ENCODE measurements around the gene PBX1.

PBX1 gene

DNA sequence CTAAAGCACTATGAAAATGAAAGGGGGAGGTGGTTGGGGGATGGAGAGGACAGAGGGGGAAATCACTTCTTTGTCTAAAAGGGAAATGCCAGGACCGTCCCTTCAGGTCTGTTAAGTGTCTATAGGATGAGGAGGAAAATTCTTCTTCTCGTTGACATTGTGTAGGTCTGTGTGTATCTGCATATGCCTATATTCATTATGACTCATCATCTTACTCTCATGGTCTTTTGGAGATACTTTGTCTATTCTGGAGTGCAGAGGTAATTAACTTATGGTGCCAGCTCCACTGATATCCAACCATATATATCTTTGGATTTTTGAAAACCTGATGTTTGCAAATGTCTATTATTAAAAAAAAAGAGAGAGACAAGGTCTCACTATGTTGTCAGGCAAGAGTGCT lies 143.7 kb downstream of the PBX1 start:
- no peak for DNase-seq

DNA sequence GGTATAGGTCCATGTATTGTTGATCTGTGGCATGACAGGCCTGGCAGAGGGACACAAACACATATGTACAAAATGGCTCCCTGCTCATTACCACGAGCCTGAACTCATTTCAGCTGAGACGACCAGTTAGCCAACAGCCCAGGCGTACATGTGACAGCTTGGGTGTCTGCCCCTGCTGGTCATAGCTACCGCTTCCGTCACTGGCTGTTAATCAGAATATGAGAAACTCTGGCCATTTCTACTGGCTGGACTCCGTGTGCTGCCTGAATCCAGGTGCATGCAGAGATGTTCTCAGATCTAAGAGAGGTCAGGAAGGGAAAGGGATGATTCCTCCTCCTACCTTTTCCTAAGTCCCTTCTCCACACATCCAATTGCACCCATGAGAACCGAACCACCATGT lies 144.5 kb downstream of the PBX1 start:
- no peak for DNase-seq

DNA sequence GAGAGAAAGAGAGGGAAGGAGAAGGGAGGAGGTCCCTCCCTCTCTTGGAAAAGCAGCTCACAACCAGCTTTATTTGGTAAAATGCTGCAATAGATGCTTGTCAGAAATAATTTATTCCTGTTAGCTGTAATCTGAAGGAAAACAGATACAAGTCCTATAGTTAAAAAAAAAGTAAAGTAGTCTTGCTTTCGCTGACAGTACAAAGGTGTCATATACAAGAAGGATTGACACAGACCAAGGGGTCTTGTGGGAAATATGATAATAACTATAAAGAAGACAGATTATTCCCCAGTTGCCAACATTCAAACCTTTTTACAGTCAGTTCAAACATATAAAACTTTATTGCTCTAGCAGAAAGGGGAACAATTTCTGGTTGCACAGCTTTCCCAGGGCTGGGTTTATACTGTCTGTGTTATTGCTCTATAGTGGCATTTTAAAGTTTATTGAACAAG lies 145.0 kb downstream of the PBX1 start:
- no peak for DNase-seq

DNA sequence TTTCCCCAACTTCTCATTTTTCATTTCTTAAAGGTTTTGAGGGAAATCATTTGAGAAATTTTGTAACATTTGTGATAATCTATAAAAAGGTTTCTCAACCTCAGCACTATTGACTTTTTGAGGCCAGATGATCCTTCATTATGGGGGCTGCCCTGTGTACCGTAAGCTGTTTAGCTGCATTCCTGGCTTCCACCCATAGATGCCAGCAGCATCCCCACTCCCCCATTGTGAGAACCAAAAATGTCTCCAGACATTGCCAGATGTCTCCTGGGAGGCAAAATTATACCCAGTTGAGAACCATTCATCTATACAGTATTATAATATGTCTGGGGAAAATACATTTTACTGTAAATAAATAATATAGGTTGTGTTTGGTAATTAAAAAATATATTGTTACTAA lies 146.0 kb downstream of the PBX1 start:
- no peak for DNase-seq

DNA sequence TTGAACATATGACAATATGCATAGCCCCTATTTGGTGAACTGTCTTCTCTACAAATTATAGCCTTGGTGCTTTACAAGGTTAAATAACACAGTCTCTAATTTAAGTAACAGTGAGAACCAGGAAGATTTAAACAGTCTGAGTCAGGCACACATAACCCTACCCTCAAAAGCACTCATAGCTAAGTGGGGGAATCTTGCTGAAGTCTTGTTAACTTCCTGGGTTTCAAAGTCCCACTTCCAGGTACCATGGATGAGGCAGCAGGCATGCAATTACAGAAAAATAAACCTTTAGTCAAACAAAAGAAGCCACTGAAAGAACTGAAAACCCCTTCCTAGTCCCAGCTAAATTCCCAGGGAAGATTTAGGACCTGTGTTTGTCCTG lies 147.6 kb downstream of the PBX1 start:
- DNase-seq: no peak

DNA sequence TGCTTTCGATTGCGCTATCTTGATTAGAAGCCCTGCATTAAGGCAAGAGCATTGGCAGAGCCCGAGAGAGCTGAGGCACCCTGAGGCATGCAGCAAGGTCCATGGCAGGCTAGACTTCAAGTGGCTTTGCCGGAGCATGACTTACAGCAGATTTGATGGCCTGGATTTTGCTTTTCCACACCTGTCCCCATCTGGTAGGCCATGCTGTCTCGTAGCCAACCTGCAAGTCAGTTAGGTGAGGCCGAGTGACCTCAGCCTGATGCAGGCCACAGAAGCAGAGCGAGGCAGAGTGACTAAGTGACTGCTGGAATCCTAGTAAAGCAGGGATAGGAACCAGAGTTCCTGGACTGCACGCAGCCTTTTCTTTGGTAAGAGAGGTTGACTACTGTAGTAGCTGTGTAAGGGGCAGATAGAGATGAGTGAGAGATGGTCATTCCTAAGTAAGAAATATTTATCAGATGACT lies 148.9 kb downstream of the PBX1 start:
- DNase-seq: no peak

DNA sequence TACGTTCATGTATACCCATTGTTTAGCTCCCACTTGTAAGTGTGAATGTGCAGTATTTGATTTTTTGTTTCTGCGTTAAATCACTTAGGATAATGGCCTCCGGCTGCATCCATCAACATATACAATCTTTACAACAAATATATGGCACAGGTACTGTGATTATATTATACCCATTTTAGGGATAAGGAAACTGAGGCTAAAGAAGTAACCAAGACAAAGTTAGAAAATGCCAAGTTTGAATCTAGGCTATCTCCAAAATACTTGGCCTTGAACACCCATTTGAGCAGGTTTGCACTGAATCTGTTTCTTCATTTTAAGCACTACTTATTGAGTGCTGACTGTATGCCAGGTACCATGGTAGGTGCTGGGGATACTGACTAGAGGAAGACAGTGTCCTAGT lies 149.6 kb downstream of the PBX1 start:
- DNase-seq: no peak

DNA sequence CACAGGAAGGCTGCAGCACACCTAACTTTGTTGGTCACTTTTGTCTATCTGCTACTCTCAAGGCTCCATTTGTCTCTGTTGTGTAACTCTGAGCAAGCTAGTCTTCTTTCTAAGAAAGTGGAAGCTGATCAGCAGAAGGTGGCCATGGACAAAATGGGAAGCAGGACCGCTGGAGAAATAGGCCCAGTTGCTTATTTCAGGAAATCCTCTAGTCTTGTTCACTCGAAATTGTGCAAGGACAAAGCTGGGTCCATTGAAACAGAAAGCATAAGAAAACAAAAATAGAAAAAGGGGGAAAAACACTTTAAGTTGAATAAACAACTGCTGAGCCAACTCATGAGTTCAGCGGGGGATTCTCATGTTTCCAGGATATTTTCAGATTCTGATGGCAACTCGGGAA lies 150.1 kb downstream of the PBX1 start:
- no peak for DNase-seq

DNA sequence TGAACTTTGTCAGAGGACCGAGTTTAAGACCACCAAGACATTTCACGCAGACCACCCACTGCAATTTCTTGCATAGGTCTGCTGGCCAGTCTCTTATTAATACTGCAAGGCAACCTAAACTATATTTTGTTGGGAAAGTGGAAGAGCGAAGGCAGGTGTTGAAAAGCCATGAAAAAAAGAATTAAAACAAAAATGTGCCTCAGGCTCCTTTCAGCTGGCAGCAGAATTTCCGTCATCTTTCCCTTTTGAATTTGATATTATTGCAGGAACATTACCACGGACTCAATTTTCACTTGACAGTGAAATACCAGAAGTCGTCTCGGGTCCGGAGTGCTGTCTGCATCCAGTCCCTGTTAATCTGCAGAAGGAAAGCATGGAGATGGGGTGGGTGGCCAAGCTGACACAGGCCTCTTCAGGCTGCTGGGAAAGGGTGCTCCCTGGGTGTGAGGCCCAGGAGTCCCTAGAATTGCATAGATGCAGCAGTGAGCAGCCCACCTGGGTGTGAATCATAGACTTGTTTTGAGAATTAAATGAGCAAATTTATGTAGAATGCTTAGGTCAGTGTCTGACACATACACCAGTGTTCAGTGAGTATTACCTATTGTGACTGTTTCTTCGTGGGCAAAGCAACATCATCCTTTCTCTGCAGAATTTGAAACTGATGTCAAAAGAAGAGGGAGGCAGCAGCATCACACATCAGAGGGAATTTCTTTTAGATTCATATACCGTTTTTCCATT lies 150.7 kb downstream of the PBX1 start:
- DNase-seq: no peak

DNA sequence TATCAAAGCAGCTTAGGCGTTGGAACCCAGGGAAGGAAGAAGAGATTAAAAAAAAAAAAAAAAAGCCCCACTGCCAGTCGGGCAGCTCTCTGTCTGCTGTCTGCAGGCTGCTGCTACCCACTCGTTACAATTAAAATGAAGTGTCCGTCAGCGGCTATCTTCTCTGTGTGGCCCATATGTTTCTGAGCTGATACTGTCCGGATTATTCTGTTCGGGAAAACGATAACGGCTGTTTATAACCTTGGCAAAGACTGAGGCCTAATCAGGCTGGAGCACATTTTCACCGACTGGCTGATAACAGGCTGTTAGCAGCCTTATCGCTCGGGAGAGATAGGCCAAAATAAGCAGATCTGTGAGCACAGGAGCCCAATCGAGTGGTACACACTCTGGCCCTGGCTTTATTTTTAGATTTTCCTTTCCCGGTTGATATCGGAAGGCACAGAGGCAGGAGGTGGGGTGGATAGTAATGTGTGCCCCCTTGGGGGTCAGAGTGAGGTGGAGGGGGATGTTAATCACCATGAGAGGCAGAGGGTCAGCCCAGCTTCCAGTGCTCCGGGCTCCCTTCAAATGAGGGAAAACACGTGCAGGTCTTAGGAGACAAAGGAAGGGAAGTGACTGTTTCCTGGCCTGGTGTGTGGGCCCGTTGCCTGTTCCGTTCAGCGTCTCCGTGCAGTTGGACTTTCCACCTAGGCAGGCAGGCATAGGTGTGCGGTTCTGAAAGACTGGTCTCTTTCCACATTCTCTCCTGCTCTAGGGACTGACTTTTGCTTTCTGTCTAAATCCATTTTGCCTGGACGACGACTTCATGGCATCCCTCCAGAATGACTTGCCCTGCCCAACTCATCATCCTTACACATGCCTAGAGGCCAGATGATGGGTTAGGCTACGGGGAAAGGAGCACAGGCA lies 153.4 kb downstream of the PBX1 start:
- DNase-seq: no peak

DNA sequence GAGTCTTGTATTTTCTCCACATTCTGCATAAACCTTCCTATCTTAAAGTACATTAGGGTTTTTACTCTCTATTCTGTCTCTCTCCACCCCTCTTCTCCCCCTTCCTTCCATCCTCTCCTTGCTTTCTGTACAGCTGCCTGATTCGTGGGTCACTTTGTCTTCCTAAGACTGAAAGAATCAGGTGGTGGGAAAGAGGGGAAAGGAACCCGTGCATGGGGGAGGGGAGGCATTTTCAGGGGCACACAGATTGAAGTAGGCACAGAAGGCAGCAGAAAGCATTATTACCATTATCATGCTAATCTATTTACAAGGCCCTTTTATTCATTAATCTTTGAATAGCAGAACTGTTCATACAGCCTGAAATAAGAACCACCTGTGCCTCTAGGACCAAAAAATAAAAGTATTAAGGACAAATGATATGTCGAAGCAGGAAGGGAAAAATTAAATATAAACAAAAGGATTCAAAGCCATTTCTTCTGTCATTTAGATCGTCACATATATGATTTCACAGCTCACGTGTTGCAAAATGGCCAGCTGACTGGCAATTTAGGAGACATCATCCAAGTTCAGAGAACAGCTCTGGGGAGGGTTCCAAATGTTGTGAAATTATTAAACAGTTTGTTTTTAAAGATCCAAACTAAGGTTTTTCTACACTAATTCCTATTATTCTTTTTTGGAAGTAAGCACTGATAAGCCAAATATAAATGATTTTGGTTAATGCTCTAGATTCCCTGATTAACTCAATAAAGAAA lies 154.6 kb downstream of the PBX1 start:
- DNase-seq: no peak

DNA sequence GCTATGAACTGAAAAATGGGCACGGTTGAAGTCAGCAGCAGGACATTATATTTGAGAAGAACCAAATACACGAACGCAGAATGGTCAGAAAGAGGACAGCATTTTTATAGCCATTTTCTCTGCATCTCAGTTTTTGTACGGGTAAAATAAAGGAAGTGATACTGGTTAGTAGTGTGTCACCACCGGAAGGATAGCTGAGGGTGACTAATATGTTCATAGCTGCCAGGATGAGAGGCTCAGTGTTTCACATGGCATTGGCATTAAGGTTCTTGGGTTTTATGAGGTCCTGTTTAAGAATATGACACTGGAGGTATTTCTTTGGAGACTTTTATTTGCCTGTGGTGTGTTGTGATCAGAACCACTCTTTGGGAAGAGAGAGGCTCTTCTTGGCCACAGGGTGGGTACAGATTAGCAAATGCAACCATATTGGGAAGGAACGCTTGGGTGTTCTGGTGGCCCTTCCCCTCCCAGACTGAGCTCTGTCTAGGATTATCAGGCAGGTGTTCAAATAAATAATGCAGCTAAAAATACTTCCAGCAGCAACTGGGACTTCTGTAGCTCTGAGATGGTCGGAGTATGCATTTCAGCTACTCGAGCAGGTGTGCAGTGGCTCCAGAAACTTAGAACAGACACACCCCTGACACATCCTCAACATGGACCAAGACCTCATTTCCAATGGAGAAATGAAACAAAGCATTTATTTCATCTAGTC lies 158.2 kb downstream of the PBX1 start:
- no peak for DNase-seq

DNA sequence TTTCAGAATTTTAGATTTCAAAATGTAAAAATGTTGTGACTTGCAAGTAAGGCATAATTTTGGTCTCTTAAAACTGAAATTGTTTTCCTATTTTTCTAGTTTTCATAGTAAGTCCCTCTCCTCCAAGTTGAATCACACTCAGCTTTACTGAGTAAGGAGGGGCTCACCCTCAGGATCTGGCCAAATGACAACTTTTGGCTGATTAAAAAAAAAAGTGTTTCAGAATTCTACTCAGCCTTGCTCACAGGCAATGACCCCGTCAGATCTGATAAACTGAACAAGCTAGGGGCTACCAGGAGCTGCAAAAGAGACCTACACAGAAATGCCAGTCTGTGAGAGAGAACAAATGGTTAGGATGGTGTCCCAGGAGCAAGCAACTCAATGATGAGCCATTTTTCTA lies 159.8 kb downstream of the PBX1 start:
- no peak for DNase-seq

DNA sequence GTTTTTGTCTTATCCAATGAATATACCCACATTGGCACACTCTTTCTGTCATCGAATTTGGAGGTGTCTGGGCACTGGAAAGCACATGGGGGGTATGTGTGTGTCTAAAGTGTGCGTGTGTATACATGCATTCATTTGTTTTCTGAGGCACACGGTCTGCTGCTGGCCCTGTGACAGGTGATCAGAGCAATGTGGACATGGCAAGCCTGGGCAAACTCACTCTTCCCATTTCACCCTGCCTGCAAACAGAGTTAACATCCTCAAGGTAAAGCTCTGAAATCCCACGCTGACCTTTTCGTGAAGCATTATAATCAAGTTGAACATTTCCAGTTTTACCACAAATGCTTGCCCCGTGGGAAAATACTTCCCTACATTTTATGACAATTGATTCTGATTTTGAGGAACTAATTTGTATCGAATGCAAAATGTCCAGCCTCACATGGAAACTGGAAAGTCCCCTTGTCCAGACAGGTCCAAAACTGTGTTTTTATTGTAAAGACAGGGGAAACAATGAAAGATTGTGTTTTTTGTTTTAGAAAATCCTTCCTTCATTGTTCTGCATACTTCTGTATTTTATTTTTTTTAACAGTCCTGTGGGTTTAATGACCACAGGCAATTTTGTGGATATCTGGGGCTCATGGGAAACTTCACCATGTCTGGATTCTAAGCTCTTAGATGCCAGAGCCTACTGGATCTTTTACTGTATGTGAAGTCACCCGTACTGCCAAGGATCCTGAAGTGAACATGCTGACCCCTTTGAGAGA lies 160.9 kb downstream of the PBX1 start:
- no peak for DNase-seq

DNA sequence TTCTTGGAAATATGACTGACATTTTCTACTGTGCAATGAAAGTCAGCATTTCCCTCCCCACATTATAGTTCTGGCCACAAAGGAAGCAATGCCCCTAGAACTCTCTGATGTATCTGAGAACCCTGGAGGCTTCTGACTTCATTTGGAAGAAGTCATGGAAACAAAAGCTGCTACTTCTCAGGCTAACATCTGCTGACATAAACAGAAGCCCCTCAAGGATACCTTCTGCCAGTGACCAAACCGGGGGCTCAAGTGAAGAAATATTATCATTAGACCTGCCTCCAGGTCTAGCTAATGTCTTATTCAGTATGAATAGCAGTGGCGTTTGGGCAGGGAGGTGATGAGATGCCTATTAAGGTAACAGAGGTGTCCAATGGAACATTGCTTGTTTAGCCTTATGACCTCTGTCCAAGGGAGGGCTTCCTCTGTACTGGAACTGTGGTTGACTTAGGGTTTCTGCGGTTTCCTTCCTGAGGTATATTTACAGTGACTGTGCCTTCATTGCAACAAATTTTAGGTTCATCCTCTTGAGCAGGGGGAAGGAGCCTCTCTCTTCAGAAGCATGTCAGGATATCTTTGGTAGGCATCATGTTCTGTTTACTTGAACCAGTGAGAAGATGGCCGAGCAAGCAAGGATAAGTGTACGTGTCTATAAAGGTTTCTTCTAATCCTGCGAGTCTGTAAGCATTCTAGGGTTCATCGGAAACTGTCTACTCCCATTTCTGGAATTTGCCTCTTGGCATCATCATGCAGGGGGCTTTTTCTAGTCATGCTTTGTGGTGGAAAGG lies 161.7 kb downstream of the PBX1 start:
- DNase-seq: no peak

DNA sequence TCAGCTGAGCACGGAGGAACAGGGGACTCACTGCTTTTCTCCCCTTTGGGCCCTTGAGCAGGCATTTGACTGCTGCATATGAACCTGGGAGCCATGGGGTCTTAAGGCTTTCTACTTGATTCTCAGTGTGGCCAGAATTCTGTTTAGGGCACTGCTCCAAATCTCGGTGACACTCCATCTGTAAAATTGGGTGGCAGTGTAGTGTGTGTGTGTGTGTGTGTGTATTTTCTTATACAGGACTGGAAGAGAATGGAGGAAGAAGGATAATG lies 162.2 kb downstream of the PBX1 start:
- no peak for DNase-seq

DNA sequence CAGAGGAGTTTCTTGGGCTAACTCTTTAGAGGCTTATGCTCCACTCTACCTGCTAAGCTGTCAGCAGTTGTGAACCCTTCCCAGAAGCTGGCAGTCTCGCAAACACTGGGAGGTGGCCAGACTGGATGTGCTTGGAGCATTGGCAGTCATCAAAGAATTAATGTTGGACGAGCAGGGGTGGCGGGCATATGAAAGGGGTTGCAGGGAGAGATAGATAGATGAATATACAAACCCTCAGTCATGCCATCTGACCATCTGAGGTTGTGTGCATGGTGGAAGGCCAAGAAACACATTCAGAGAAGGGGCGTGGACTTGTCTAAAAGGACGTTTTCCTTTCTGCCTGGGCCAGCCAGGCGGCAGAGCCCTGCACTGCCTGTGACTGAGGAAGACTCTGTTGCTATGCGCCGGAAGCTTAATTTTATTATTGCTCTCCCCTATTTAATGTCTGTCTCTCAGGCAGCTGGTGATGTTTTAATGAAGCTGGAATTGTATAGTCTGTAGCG lies 164.4 kb downstream of the PBX1 start:
- no peak for DNase-seq

DNA sequence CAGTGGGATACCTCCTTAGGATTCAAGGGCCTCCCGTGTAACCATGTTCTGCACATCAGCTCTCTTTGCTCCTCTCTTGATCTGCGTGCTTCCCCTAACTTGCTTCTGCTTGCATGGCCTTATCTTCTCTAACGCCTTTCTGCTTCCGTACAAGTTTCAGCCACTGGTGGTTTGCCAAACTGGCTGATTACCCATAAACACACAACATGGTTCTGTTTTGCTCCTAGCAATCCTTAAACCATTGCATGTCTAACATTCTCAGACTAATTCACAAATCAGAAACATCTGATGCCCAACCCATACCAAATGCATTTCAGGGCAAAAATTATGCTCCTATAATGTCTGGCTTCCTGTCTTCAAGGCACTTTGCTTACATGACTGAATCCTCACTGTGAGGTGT lies 166.4 kb downstream of the PBX1 start:
- no peak for DNase-seq

DNA sequence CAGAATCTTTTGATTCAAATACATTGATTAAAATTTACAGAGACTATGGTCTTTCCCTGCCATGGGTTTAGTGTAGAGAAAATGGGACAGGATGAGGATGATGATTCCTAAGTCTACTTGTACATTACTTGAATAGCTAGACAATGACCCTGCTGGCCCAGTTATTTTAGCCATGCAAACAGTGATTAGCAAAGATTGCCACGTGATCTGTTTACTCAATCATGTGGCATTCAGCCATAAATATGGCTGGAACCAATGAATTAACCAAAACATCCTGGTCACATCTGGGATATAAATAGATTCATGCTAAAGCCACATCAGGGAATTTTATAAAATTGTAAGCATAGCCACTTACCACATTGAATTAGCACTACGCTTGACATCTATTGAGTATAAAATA lies 167.3 kb downstream of the PBX1 start:
- DNase-seq: no peak

DNA sequence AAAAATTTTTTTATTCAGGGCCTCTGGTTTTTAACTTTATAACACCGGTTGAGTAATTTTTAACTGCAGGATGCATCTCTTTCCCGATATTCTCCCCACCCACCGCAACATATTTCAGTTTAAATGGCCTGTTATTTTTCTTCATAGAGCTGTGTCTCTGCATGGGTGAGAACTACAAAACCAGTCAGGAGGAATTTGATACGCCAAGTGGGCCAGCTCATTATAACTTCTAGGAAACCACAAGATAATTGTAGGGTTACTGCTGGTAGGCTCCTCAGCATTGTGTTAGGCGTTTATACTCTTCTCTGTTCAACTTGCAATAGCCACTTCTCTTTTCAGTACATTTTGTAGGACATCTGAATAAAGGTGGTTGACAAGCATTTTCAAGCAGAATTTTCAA lies 169.7 kb downstream of the PBX1 start:
- DNase-seq: no peak

DNA sequence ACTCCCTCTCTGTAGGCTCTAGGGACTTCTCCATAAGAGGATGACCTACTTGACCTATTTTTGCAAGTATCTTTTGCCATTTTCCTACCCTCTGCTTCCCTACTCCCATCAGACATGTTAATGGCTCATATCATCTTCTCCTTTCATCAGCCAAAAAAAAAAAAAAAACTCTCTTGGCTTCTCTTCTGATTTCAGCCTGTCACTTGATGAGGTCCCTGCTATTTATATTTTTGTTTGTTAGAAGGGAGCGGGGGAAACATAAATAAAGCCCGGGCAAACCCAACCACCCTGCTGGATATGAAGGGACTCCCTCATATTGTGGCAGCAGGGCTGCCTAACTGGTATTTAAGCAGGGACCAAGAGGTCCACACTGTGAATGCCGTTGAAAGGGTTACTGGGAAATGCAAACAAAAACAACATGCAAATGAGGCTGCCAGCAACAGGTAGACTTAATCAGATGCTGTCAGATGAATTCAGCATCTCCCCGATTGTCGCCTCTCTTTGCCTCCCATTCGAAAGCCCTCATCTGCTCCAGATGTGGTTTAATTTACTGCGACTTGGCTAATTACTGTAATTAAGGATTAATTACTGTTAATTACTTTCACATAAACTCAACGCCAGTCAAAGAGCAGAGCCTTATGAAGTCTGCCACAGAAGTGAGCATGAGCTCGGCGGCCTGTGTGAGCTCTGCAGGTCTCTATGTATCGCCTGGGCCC lies 172.3 kb downstream of the PBX1 start:
- no peak for DNase-seq
